HCEC 1CT (cell line): ENCODE measurements around the gene STK33.
A peak's percentile ranks its signal among the peaks of the same experiment; 100 is the strongest.

Experiments
- DNase-seq: peaks from one replicate; pipeline ENCODE4 v3.0.0-alpha.2; 2017

The STK33 gene

GRCh38 chr11:8593935-8594909 lies at the start of gene STK33:
Gene STK33, minus strand, starts transcription at chr11:8594228. Its CDS starts 119,323 bp downstream, at chr11:8474905.
- DNase-seq, result no peak

DNA sequence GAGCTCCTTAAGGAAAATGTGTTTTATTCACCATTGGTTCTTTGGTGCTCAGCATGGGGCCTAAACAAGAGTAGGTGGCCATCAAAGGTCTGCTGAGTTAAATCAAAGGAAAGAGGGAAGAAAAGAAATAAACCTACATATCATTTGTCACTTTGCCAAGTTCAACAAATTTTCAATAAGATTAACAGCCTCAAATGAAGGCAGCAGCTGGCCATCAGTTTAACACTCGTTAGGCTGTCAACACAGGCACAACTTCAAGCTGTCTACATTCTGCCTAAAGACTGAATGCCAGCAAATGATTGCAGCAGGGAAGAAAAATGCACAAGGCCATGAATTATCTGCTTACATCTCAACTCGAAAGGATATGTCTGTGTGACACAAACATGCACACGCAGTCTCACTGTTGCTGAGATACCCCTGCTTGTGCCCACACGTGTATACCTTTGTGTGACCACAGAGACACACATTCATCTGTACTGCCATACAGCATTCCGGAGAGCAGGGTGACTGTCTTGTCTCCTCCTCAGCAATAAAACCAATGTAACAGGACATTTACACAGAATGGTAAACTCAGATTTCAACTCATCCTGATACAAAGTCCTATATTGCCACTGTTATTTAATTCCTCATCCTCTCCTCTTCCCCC lies 48.3 kb upstream of the STK33 start:
- DNase-seq, result no peak

GRCh38 chr11:8641332-8641731 lies 47.3 kb upstream of the STK33 start:
- no peak for DNase-seq

DNA sequence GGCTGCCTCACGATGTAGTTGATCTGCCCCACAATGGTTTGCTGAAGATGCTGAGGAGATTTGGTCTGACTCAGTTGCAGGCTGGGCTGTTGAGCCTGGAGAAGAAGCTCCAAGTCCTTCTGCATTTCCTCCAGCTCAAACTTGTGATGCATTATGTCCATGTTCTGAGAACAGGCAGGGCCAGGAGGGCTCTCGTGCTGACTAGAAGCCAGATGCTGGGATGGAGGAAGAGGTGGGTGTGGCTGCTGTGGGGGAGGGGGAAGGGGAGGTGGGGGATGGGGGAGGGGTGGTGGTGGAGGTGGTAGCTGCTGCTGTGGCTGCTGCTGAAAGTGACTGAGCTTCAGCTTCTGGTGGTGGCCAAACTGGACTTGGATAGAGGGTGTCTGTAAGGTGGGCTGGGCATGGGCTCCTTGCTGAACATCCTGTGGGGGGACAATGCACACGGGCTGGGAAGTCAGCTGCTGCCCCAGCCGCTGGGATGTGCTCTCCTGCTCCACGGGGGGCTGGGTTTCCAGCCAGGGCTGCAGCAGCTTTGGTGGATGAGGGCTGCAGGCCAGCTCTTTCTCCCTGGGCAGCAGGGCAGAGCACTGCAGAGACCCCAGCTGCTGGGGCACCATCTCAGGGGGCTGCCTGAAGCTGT lies 46.4 kb upstream of the STK33 start:
- no peak for DNase-seq

DNA sequence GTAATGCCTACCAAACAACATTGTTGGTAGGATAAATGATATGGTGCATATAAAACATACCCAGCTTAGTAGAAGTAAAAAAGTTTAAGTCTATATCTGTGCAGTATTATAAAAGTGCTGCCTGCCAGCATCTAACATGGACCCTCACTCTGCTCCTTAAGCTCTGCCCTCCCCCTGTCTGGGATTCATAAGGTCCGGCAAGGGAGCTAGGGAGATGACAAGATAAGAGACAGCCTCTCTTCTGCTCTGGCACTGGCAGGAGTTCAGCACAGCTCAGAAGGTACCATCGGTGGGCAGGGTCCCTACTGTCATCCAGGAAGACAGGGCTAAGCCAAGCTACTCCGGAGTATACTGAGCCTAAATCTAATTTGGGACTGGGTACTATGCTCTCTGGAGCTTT lies 45.6 kb upstream of the STK33 start:
- DNase-seq, result no peak

- DNase-seq, result peak; percentile 53
These were observed 44.3 kb upstream of the STK33 start for GRCh38 chr11:8638300-8638699.

- no peak for DNase-seq
These were observed 42.1 kb upstream of the STK33 start for GRCh38 chr11:8636127-8636526.

DNA sequence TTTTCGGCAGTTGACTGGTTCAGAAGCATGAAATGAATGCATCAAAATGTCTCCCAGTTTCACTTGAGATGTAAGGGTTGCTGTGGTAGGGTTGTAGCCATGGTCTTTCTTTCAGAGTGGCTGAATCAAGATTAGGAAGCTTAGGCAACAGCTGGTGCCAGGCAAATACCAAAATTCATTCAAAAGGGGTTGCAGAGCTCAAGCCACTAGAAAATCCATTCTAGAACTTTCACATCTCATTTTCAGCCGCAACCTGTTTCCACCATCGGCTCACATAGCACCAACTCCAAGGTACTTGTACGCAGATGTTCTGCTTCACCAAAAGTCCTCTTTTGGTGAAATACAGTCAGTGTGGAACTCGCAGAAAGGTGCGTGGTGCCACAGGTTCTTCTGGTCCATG lies 40.5 kb upstream of the STK33 start:
- no peak for DNase-seq

GRCh38 chr11:8631395-8632118 lies 37.5 kb upstream of the STK33 start:
- DNase-seq, result peak; percentile 68

GRCh38 chr11:8624698-8625097 lies 30.7 kb upstream of the STK33 start:
- no peak for DNase-seq

DNA sequence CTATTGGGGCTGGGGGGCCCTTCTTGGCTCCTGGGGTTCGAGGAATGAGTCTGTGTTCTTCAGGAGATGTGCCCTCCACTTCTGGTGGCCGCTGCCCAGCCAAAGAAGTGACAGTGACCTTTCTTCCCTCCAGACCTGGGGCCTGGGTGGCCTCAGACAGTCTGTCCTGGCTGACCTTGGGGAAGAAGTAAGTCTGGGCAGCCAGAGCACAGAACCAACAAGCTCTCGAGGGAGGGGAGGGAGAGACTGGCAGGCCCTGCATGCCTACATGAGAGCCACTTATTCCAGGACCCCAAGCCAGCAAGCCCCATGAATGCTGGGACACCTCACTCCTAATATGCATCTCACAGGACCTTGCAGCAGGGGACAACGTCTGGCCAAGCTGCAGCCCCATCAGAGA lies 27.1 kb upstream of the STK33 start:
- DNase-seq, result no peak

GRCh38 chr11:8617063-8617462 lies 23.0 kb upstream of the STK33 start:
- no peak for DNase-seq

DNA sequence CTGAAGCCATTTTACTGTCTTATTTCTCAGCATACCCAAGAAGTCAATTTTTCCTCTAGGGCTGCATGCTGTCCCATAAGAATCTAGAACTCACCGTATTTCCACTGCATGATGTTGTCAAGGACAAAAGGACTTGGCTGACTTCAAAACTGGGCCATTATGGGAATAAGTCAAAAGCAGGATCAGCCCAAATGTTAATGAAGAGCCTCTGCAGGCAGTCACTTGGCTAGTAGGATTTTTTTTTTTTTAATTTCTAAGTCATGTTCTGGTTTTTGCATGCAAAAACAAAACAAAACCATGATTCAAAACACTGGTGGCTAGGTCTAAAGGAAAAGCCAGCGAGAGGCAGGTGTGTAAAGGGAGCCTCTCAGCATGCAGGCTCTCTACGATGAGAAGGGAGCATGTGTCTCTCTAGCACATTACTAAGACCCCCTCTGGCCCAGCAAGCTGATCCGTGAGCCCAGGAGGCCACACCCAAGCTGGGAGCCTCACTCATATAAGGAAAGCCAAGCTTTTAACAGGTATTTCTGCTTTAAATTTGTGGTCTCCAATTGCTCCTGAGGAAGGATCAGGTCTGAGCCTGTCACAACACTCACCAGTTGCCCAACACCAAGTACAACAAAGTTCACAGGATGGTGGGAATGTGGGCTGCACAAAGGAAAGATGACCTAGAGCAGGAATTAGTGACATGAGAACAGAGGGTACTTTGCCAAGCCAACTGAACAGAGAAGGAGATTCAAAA lies 21.4 kb upstream of the STK33 start:
- no peak for DNase-seq

DNA sequence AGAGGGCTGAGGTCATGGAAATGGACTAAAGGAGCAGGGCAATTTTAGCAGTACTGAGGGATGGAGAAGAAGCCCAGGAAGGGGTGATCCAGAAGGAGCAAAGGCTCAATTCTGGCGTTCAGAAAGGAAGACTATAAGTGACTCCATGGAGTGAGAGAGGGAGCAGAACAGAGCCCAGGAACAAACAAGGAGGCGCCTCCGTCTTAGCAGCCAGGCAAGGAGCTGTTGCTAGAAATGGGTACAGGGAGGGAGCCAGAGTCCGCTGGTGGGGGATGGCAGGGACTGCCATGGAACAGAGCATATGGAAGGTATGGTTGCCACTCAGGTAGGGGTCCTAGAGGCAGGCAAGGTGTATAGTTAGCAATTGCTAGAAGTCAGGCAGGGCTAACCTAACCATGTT lies 20.5 kb upstream of the STK33 start:
- no peak for DNase-seq

DNA sequence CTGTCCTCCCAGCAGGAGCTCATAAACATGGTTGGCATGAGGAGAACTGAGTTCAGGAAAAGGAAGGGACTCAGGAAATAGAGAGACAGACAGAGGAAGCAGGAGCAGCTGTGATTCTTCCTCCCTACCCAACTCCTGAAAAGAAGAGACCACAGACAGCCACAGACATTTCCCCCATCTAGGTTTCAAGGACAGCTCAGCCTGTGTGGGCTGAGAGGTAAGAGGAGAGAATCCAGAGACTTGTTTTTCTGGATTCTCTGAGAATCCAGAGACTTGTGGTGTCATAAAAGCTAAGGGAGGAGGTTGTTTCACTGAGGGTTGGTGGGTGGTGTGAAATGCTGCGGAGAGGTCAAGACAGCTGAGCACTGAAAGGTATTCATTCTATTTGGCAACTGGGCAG lies 19.0 kb upstream of the STK33 start:
- no peak for DNase-seq

GRCh38 chr11:8612522-8612921 lies 18.5 kb upstream of the STK33 start:
- DNase-seq, result no peak

GRCh38 chr11:8610532-8611116 lies 16.6 kb upstream of the STK33 start:
- no peak for DNase-seq

GRCh38 chr11:8608652-8609051 lies 14.6 kb upstream of the STK33 start:
- DNase-seq, result peak; percentile 40

GRCh38 chr11:8605971-8606563 lies 12.0 kb upstream of the STK33 start:
- no peak for DNase-seq

DNA sequence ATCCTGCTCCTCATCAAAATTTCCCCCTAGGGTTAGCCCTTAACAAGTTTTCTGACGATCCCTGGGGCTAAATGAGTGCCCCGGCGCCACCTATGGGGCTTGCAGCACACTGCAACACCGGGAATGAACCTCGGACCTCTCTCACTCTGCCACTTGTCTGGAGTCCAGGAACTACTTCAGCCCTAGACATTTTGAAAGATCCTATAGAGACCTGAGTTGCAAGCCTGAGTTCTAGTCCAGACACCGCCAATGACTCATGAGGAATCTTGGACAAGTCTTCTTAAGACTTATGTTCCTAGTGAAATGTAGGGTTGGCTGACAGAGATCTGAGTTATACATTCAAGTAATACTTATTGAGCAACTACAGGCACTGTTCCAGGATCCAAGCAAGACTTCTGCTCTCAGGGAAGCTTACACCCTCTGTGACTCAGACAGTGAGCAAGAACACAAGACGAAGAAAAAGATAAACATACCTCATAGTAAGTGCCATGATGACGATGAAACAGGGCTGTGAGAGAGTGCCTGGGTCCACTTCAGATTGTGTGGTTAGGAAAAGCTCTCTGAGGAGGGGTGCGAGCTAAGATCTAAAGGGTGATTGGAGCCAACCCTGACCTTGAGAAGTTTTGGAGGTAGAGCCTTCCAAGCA lies 10.2 kb upstream of the STK33 start:
- peak; percentile 100 for DNase-seq

GRCh38 chr11:8603696-8604077 lies 9.7 kb upstream of the STK33 start:
- DNase-seq, result no peak
